Measurements from ENCODE around the gene NOSIP.

Gene NOSIP

DNA sequence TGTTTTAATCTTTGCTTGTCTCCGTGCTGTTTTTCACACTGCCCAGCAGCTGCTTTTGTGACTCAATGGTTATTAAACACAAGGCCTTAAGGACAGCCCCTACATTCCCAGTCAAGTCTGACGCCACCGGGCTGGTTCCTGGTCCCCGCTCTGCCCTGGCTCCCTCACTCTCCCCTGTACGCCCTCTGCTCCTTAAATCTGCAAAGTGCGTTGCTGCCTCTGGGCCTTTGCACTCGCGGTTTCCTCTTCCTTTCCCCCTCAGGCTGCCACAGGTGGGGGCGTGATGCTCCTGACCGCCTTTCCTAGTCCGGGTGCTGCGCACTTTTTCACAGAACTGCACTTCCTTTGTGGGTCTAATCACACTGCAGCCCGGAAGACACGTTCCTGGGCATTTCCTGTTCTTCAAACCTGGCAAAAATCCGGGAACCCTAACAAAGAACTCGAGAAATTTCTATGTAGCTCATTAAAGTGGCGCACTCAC lies 25.6 kb downstream of the NOSIP start:
- H3K4me3 ChIP-seq (ENCODE audit: low read depth, low read length): no peak overlapping the region
- no peak for DNase-seq (ENCODE audit: low read depth)
- TF ChIP-seq, protein P1, sequence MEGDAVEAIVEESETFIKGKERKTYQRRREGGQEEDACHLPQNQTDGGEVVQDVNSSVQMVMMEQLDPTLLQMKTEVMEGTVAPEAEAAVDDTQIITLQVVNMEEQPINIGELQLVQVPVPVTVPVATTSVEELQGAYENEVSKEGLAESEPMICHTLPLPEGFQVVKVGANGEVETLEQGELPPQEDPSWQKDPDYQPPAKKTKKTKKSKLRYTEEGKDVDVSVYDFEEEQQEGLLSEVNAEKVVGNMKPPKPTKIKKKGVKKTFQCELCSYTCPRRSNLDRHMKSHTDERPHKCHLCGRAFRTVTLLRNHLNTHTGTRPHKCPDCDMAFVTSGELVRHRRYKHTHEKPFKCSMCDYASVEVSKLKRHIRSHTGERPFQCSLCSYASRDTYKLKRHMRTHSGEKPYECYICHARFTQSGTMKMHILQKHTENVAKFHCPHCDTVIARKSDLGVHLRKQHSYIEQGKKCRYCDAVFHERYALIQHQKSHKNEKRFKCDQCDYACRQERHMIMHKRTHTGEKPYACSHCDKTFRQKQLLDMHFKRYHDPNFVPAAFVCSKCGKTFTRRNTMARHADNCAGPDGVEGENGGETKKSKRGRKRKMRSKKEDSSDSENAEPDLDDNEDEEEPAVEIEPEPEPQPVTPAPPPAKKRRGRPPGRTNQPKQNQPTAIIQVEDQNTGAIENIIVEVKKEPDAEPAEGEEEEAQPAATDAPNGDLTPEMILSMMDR (IDR thresholded peaks at IDR 0.05; ENCODE audit: low read depth, low read length): no peak
- TF ChIP-seq MAX (IDR thresholded peaks at IDR 0.05; ENCODE audit: low read depth, low read length) (no peak), POLR2A (IDR thresholded peaks at IDR 0.05; ENCODE audit: extremely low read depth, insufficient read length) (no peak), MYC (IDR thresholded peaks at IDR 0.05; ENCODE audit: low read depth, low read length) (no peak)

- DNase-seq (ENCODE audit: low read depth): no peak
- H3K4me3 ChIP-seq (ENCODE audit: low read depth, low read length): no peak overlapping the region
- TF ChIP-seq MAX (IDR thresholded peaks at IDR 0.05; ENCODE audit: low read depth, low read length): no peak
- TF ChIP-seq POLR2A (IDR thresholded peaks at IDR 0.05; ENCODE audit: extremely low read depth, insufficient read length): no peak
- TF ChIP-seq MYC (IDR thresholded peaks at IDR 0.05; ENCODE audit: low read depth, low read length): no peak
- TF ChIP-seq, protein P1 (IDR thresholded peaks at IDR 0.05; ENCODE audit: low read depth, low read length): no peak
Measured at GRCh38 chr19:49553451-49554271, 26.7 kb downstream of the NOSIP start.

- H3K4me3 ChIP-seq (ENCODE audit: low read depth, low read length): no peak overlapping the region
- DNase-seq (ENCODE audit: low read depth): no peak
- no peak for TF ChIP-seq POLR2A (IDR thresholded peaks at IDR 0.05; ENCODE audit: extremely low read depth, insufficient read length)
- no peak for TF ChIP-seq MYC (IDR thresholded peaks at IDR 0.05; ENCODE audit: low read depth, low read length)
- TF ChIP-seq MAX (IDR thresholded peaks at IDR 0.05; ENCODE audit: low read depth, low read length): no peak
- TF ChIP-seq, protein P1 (IDR thresholded peaks at IDR 0.05; ENCODE audit: low read depth, low read length): no peak
Measured at GRCh38 chr19:49552749-49553148, 27.6 kb downstream of the NOSIP start.

DNA sequence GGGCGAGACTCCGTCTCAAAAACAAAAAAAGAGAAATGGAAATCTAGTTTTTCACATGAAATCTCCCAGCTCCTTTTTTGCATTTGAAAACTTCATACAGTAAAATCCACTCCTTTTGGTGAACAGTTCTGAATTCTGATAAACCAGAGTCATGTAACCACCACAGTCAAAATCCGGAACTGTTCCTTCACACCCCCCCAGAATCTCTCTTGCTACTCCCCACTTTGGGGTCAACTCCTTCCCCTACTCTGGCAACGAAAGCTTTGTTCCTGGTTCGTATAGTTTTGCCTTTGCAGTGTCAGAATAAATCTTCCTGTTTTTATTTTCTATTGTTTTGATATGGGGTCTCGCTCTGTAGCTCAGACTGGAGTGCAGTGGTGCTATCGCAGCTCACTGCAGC lies 28.8 kb downstream of the NOSIP start:
- DNase-seq (ENCODE audit: low read depth): no peak
- no peak overlapping the region for H3K4me3 ChIP-seq (ENCODE audit: low read depth, low read length)
- TF ChIP-seq, protein P1 (IDR thresholded peaks at IDR 0.05; ENCODE audit: low read depth, low read length): no peak
- TF ChIP-seq MYC (IDR thresholded peaks at IDR 0.05; ENCODE audit: low read depth, low read length) (no peak), POLR2A (IDR thresholded peaks at IDR 0.05; ENCODE audit: extremely low read depth, insufficient read length) (no peak)

DNA sequence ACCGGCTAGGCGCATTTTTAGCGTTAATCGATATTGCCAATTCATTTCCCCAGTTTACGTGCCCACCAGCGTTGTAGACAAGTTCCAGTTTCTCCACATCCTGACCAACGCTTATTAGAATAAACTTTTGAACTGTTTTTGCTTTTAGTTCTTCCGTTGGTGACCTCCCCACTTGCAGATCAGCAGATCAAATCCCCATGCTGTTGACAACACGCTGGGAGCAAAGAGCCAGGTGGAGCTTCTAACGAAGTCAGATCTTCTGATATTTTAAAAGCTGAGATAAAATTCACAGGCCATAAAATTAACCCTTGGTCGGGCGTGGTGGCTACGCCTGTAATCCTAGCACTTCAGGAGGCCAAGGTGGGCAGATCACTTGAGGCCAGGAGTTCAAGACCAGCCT lies 31.3 kb downstream of the NOSIP start:
- no peak overlapping the region for H3K4me3 ChIP-seq (ENCODE audit: low read depth, low read length)
- no peak for DNase-seq (ENCODE audit: low read depth)
- no peak for TF ChIP-seq MYC (IDR thresholded peaks at IDR 0.05; ENCODE audit: low read depth, low read length)
- no peak for TF ChIP-seq POLR2A (IDR thresholded peaks at IDR 0.05; ENCODE audit: extremely low read depth, insufficient read length)
- no peak for TF ChIP-seq MAX (IDR thresholded peaks at IDR 0.05; ENCODE audit: low read depth, low read length)
- TF ChIP-seq, protein P1 (IDR thresholded peaks at IDR 0.05; ENCODE audit: low read depth, low read length): no peak
